Lower leg skin (tissue), 3 donors: Measurements from ENCODE around the gene SKI.
"Not testable (repeated sequence)": the region's sequence is repeated elsewhere in the genome, so short reads cannot be mapped to it uniquely, and the experiment has no call there.

Experiments used
- CTCF ChIP-seq, 3 donors: fragments of 450-650 bp; IDR thresholded peaks; one replicate each; pipeline ENCODE4 v1.5.1; 2016; ENCODE audit warnings: antibody characterized with exemption in 3 of 3, mild to moderate bottlenecking in 3 of 3, moderate library complexity in 2 of 3
- POLR2A ChIP-seq, 2 donors: fragments of 450-650 bp; IDR thresholded peaks; one replicate each; pipeline ENCODE4 v1.6.1; 2016 to 2017; ENCODE audit warnings: antibody characterized with exemption in 2 of 2, mild to moderate bottlenecking in 1 of 2, moderate library complexity in 1 of 2

DNA sequence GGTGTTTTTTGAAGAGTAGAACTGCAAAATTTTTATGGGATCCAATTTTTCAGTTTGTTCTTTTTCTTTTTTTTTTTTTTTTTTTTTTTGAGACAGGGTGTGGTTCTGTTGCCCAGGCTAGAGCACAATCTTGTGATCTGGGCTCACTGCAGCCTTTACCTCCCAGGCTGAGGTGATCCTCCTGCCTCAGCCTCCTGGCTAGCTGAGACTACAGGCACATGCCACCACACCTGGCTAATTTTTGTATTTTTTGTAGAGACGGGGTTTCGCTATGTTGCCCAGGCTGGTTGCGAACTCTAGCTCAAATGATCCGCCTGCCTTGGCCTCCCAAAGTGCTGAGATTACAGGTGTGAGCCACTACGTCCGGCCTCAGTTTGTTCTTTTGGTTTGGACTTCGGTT lies 32.4 kb downstream of the SKI start:
- TF ChIP-seq CTCF, POLR2A (IDR thresholded peaks at IDR 0.05): not testable (repeated sequence)
